ENCODE measurements around the gene TANC1. TPM values are rescaled to one million over a fixed set of nuclear protein-coding genes. Genes with fewer than 3 reads are reported as not detected.

The TANC1 gene
- total RNA-seq, 6 experiments from 2014 or later, result 22.4 to 27.7 (median 23.1) TPM

DNA sequence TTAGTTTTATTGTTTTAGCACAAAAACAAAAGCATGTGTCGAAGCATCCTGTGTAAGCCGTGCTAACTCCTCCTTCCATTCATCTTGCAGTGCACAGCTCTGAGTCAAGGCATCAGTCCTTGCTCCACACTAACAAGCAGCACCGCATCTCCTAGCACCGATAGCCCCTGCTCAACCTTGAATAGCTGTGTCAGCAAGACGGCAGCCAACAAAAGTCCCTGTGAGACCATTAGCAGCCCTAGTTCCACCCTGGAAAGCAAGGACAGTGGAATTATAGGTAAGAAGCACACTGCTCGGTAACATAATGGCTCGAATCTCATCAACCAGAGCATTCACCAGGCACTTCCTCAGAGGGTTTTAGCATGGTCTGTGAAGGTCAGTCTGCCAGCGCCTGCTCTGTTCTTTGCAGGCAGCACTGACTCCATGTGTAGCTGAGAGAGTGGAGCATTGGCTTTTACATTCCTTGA lies 181.9 kb downstream of the TANC1 start:
- DNase-seq, result no peak
- H3K27me3 Mint-ChIP-seq (ENCODE audit: insufficient read depth), result no peaks in the 10 kb centered on the region
- TF ChIP-seq, protein P1, sequence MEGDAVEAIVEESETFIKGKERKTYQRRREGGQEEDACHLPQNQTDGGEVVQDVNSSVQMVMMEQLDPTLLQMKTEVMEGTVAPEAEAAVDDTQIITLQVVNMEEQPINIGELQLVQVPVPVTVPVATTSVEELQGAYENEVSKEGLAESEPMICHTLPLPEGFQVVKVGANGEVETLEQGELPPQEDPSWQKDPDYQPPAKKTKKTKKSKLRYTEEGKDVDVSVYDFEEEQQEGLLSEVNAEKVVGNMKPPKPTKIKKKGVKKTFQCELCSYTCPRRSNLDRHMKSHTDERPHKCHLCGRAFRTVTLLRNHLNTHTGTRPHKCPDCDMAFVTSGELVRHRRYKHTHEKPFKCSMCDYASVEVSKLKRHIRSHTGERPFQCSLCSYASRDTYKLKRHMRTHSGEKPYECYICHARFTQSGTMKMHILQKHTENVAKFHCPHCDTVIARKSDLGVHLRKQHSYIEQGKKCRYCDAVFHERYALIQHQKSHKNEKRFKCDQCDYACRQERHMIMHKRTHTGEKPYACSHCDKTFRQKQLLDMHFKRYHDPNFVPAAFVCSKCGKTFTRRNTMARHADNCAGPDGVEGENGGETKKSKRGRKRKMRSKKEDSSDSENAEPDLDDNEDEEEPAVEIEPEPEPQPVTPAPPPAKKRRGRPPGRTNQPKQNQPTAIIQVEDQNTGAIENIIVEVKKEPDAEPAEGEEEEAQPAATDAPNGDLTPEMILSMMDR (IDR thresholded peaks at IDR 0.05), result no peak
- no peak overlapping the region for H3K27ac Mint-ChIP-seq
- H3K4me3 Mint-ChIP-seq, result no peak overlapping the region
- no peaks in the 10 kb centered on the region for H3K9me3 Mint-ChIP-seq
- peaks cover 14% of the 10 kb centered on the region for H3K4me1 Mint-ChIP-seq (ENCODE audit: low read depth)
- H3K36me3 Mint-ChIP-seq (ENCODE audit: low read depth), result peaks cover 21% of the 10 kb centered on the region

DNA sequence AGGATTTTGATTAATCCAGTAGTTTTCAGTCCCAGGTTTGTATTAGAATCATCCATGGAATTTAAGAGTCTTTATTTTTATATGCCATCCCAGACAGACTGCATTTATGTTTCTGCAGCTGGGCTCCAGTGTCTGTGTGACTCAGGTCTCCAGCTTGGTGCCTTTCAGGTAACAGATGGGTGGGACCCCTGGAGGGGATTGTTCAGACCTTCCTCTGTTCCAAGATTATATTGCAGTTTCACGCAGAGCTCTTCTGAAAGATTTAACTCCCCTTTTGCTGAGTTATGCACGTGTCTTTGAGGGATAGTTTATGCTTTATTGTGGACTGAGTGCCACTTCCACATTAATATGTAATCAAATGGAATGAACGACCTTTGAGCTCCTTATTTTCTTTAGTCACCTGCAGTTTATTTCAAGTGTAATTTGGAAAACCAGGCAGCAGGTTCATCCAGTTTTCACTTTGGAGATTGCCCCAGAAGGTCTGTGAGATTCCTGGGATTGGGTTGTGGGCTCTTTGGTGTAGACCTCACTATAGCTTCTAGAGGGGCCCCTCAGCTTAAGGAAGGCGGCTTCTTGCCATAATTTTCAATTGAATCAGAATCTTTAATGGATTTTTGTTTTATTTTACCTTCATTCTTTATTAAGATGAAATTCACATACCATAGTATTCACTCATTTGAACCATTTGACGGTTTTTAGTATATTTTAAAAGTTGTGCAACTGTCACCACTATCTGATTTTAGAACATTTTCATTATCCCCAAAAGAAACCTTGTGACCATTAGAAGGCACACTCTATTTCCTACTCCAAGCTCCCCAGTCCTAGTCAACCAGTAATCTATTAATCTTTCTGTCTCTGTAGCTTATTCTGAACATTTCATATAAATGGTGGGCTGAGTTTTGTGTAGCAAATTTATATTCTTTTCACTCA lies 183.0 kb downstream of the TANC1 start:
- Mint-ChIP-seq H3K36me3 (ENCODE audit: low read depth) (peaks cover 21% of the 10 kb centered on the region), H3K27me3 (ENCODE audit: insufficient read depth) (no peaks in the 10 kb centered on the region), H3K27ac (no peak overlapping the region), H3K4me3 (no peak overlapping the region), H3K4me1 (ENCODE audit: low read depth) (peaks cover 22% of the 10 kb centered on the region), H3K9me3 (no peaks in the 10 kb centered on the region)
- TF ChIP-seq, protein P1 (IDR thresholded peaks at IDR 0.05), result no peak
- no peak for DNase-seq

DNA sequence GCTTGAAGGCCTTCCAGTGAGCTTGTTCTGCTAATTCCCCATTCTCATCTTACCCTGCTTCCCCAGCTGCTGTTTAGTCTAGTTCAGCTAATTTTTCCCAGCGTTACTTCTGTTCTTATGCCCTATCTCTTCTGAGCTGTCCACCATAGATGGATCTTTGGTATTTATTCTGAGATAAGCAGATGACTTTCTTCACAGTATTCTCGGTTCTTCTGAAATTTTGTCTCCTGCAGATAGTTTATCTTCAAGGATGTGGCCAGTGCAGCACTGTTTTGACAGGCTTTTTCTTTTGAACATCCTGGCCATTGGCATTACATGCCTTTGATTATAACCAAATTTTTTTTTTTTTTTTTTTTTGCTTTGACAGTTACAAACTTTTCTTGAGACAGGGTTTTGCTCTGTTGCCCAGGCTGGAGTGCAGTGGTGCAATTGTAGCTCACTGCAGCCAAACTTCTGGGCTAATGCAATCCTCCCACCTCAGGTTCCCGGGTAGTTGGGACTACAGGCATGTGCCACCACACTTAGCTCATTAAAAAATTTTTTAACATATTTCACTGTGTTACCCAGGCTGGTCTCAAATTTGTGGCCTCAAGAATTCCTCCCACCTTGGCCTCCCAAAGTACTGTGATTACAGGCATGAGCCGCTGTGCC lies 183.8 kb downstream of the TANC1 start:
- Mint-ChIP-seq H3K9me3 (no peaks in the 10 kb centered on the region), H3K4me3 (no peak overlapping the region), H3K4me1 (ENCODE audit: low read depth) (peaks cover 25% of the 10 kb centered on the region), H3K27me3 (ENCODE audit: insufficient read depth) (no peaks in the 10 kb centered on the region), H3K27ac (no peak overlapping the region), H3K36me3 (ENCODE audit: low read depth) (peaks cover 21% of the 10 kb centered on the region)
- DNase-seq, result no peak
- TF ChIP-seq, protein P1 (IDR thresholded peaks at IDR 0.05), result no peak

DNA sequence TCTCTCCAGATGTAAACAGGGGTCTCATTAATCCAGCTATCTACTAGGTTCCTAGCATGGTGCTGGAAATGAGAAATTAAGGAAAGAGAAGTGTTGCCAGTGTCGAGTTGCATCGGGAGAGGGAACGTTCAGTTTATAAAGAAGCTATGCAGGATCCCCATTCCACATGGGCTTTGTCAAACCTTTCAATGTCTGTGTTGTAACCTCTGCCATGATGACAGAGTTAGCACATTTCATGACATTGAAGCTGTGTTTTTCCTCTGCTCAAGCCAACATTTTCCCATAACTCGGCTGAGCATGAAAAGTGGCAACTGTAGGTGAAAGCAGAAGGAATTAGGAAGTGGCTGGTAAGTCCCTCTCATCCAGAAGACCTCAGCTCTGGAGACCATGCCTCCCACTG lies 184.6 kb downstream of the TANC1 start:
- H3K36me3 Mint-ChIP-seq (ENCODE audit: low read depth), result peaks cover 21% of the 10 kb centered on the region
- H3K4me3 Mint-ChIP-seq, result no peak overlapping the region
- no peaks in the 10 kb centered on the region for H3K9me3 Mint-ChIP-seq
- peaks cover 33% of the 10 kb centered on the region for H3K4me1 Mint-ChIP-seq (ENCODE audit: low read depth)
- no peak for DNase-seq
- H3K27me3 Mint-ChIP-seq (ENCODE audit: insufficient read depth), result no peaks in the 10 kb centered on the region
- no peak overlapping the region for H3K27ac Mint-ChIP-seq
- TF ChIP-seq, protein P1 (IDR thresholded peaks at IDR 0.05), result no peak

DNA sequence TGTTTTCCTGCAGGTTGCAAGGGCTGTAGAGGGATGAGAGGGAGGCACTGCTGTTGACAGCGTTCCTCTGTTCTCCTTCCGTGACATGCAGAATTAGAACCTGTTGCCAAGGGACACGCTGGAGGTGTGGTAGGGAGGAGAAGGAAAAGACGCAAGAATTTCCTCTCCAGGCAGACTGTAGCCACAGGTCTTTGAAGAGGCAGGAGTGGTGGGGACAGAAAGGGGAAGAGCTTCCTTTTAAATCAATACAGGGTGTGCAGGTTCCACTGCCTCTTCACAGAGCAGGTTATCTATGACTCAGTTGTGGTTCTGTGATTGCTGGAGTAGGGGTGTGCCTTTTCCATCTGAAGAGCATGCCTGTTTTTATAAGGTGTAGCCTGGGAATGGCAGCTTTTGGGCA lies 185.0 kb downstream of the TANC1 start:
- DNase-seq, result no peak
- TF ChIP-seq, protein P1 (IDR thresholded peaks at IDR 0.05), result no peak
- Mint-ChIP-seq H3K4me3 (no peak overlapping the region), H3K36me3 (ENCODE audit: low read depth) (peaks cover 21% of the 10 kb centered on the region), H3K4me1 (ENCODE audit: low read depth) (peaks cover 37% of the 10 kb centered on the region), H3K27ac (no peak overlapping the region; the same call in 1 of the 2 replicates), H3K9me3 (no peaks in the 10 kb centered on the region), H3K27me3 (ENCODE audit: insufficient read depth) (no peaks in the 10 kb centered on the region)
